Muscle of arm (tissue), 14 donors: ENCODE data around the gene SYNC. TPM values are rescaled to one million over a fixed set of nuclear protein-coding genes. Genes with fewer than 3 reads are reported as not detected.

Source experiments
- DNase-seq: peaks from one replicate; pipeline ENCODE4 v3.0.0-alpha.2; 2013
- long read RNA-seq, 11 donors: transcript quantifications; one replicate each; lab custom pipeline, GENCODE V29; 2026
- polyA plus RNA-seq, 12 donors: library from polyadenylated mRNA; unstranded; fragments of 120-200 nt; gene quantifications; one replicate each; pipeline ENCODE4 v1.2.1, GENCODE V29; 2013; ENCODE audit not compliant: insufficient read length in 12 of 12

SYNC gene
- polyA plus RNA-seq = 10 to 100 TPM in 11 of 12 donors, not detected in 1; 19.0 to 54.9 (median 37.0) TPM
- long read RNA-seq, donor 1, partial matches to known transcripts = 0 of 2 reads
- long read RNA-seq, donor 1, other reads (novel, unspliced or antisense) = 0 of 2 reads
- long read RNA-seq, donor 2, transcript SYNC-202 (5 exons, 3,398 nt) = major isoform, 22 of 72 reads
- long read RNA-seq, donor 2, partial matches to known transcripts = 50 of 72 reads
- long read RNA-seq, donor 2, other reads (novel, unspliced or antisense) = 0 of 72 reads
- long read RNA-seq, donor 3, transcript SYNC-202 (5 exons, 3,398 nt) = major isoform, 5 of 5 reads
- long read RNA-seq, donor 3, partial matches to known transcripts = 0 of 5 reads
- long read RNA-seq, donor 3, other reads (novel, unspliced or antisense) = 0 of 5 reads
- long read RNA-seq, donor 4, partial matches to known transcripts = 0 of 2 reads
- long read RNA-seq, donor 4, other reads (novel, unspliced or antisense) = 0 of 2 reads
- long read RNA-seq, donor 5, transcript SYNC-202 (5 exons, 3,398 nt) = major isoform, 15 of 25 reads
- long read RNA-seq, donor 5, partial matches to known transcripts = 9 of 25 reads
- long read RNA-seq, donor 5, other reads (novel, unspliced or antisense) = 0 of 25 reads
- long read RNA-seq, donor 6, partial matches to known transcripts = 0 of 2 reads
- long read RNA-seq, donor 6, other reads (novel, unspliced or antisense) = 0 of 2 reads
- long read RNA-seq, donor 7, partial matches to known transcripts = 0 of 4 reads
- long read RNA-seq, donor 7, other reads (novel, unspliced or antisense) = 0 of 4 reads
- long read RNA-seq, donor 8, transcript SYNC-202 (5 exons, 3,398 nt) = major isoform, 11 of 34 reads
- long read RNA-seq, donor 8, partial matches to known transcripts = 22 of 34 reads
- long read RNA-seq, donor 8, other reads (novel, unspliced or antisense) = 0 of 34 reads
- long read RNA-seq, donor 9, partial matches to known transcripts = 0 of 1 reads
- long read RNA-seq, donor 9, other reads (novel, unspliced or antisense) = 0 of 1 reads
- long read RNA-seq, donor 10, transcript SYNC-202 (5 exons, 3,398 nt) = major isoform, 10 of 25 reads
- long read RNA-seq, donor 10, partial matches to known transcripts = 14 of 25 reads
- long read RNA-seq, donor 10, other reads (novel, unspliced or antisense) = 0 of 25 reads
- long read RNA-seq, donor 11, transcript SYNC-202 (5 exons, 3,398 nt) = major isoform, 9 of 42 reads
- long read RNA-seq, donor 11, partial matches to known transcripts = 32 of 42 reads
- long read RNA-seq, donor 11, other reads (novel, unspliced or antisense) = 0 of 42 reads

GRCh38 chr1:32702599-32703478 lies at the start of gene SYNC:
Gene SYNC (minus strand): TSS chr1:32702770. CDS start chr1:32702660, 110 bp downstream.
- DNase-seq = peak; percentile 51

GRCh38 chr1:32749771-32750170 lies 47.2 kb upstream of the SYNC start:
- no peak for DNase-seq

- DNase-seq = no peak
These were observed 46.8 kb upstream of the SYNC start for GRCh38 chr1:32749332-32749731.

- no peak for DNase-seq
These were observed 46.4 kb upstream of the SYNC start for GRCh38 chr1:32748926-32749325.

GRCh38 chr1:32748348-32748747 lies 45.8 kb upstream of the SYNC start:
- DNase-seq = no peak

GRCh38 chr1:32746130-32746529 lies 43.6 kb upstream of the SYNC start:
- no peak for DNase-seq

- DNase-seq = no peak
These were observed 41.5 kb upstream of the SYNC start for GRCh38 chr1:32744071-32744425.

GRCh38 chr1:32743380-32744070 lies 41.0 kb upstream of the SYNC start:
- no peak for DNase-seq

GRCh38 chr1:32742956-32743355 lies 40.4 kb upstream of the SYNC start:
- DNase-seq = no peak

GRCh38 chr1:32742199-32742947 lies 39.8 kb upstream of the SYNC start:
- DNase-seq = no peak

GRCh38 chr1:32741413-32742198 lies 39.0 kb upstream of the SYNC start:
- no peak for DNase-seq

GRCh38 chr1:32741059-32741412 lies 38.5 kb upstream of the SYNC start:
- DNase-seq = no peak

GRCh38 chr1:32736812-32737791 lies 34.5 kb upstream of the SYNC start:
- DNase-seq = no peak

GRCh38 chr1:32733582-32734321 lies 31.2 kb upstream of the SYNC start:
- DNase-seq = peak; percentile 59

- no peak for DNase-seq
These were observed 26.9 kb upstream of the SYNC start for GRCh38 chr1:32729254-32730046.
